HG02884 (cell line): ENCODE data around the gene GALE.

Experiments used
- ATAC-seq: cut with Tn5 transposase; IDR thresholded peaks from one replicate; pipeline ENCODE4 v1.9.1; 2021; ENCODE audit warnings: mild to moderate bottlenecking, moderate library complexity; ENCODE audit not compliant: unreplicated experiment

GALE gene

DNA sequence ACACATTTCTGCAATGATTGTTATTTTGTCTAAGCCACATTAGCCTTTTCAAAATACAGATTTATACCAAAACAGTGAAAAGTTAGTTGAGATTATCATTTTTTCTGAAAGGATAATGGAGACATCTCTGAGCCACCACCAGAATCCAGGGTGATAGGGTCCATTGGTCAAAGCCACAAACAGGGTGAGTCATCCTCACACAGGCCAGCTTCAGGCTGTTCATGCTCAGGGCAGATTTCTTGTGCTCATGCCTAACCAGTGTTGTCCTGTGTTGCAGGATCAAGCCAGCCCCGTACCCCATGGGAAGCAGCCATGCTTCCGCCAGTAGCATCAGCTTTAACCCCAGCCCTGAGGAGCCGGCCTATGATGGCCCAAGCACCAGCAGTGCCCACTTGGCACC is 43.9 kb downstream of the GALE start:
- ATAC-seq, result no peak

GRCh38 chr1:23752909-23753308 is 47.6 kb downstream of the GALE start:
- ATAC-seq, result no peak

DNA sequence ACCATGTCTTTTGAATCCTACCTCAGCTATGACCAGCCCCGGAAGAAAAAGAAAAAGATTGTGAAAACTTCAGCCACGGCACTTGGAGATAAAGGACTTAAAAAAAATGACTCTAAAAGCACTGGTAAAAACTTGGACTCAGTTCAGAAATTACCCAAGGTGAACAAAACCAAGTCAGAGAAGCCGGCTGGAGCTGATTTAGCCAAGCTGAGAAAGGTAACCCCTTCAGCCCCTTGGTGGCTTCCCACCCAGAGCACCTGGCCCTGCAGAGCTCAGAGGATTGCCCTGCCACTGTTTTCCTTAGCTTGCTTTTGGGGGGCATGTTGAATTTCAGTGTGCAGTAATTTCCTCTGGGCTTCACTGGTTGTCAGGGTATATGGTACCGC is 48.7 kb downstream of the GALE start:
- no peak for ATAC-seq

GRCh38 chr1:23751050-23751814 is 49.3 kb downstream of the GALE start:
- no peak for ATAC-seq

- ATAC-seq, result no peak
Observed at GRCh38 chr1:23748016-23748415, 52.5 kb downstream of the GALE start.
